Hematopoietic multipotent progenitor cell treated with erythropoietin and hydrocortisone succinate and interleukin-3 and kit ligand, for 17 days (in vitro differentiated cells): ENCODE data around the gene EFCC1.

Source experiments
- DNase-seq: peaks from one replicate; pipeline ENCODE4 v3.0.0-alpha.2; 2015; ENCODE audit warnings: low spot score

EFCC1 gene

GRCh38 chr3:129001101-129001805 is at the start of gene EFCC1:
EFCC1 (plus strand) TSS chr3:129001304; CDS start chr3:129001629, 325 bp downstream.
- no peak for DNase-seq

GRCh38 chr3:128956440-128956839 is 44.7 kb upstream of the EFCC1 start:
- DNase-seq = no peak

- no peak for DNase-seq
Observed at GRCh38 chr3:128965280-128965679, 35.8 kb upstream of the EFCC1 start.

- no peak for DNase-seq
Observed at GRCh38 chr3:128965818-128966217, 35.3 kb upstream of the EFCC1 start.

GRCh38 chr3:128967748-128968355 is 33.3 kb upstream of the EFCC1 start:
- DNase-seq = no peak

- DNase-seq = peak; percentile 65
Observed at GRCh38 chr3:128969993-128970739, 30.9 kb upstream of the EFCC1 start.

GRCh38 chr3:128970740-128971047 is 30.4 kb upstream of the EFCC1 start:
- DNase-seq = no peak

GRCh38 chr3:128971421-128972100 is 29.5 kb upstream of the EFCC1 start:
- no peak for DNase-seq

- no peak for DNase-seq
Observed at GRCh38 chr3:128973988-128974564, 27.0 kb upstream of the EFCC1 start.

- DNase-seq = no peak
Observed at GRCh38 chr3:128975276-128975675, 25.8 kb upstream of the EFCC1 start.

GRCh38 chr3:128983293-128984069 is 17.6 kb upstream of the EFCC1 start:
- DNase-seq = no peak

- DNase-seq = no peak
Observed at GRCh38 chr3:128984596-128984995, 16.5 kb upstream of the EFCC1 start.

- no peak for DNase-seq
Observed at GRCh38 chr3:128987302-128988100, 13.6 kb upstream of the EFCC1 start.

- DNase-seq = no peak
Observed at GRCh38 chr3:128988286-128988685, 12.8 kb upstream of the EFCC1 start.

- DNase-seq = no peak
Observed at GRCh38 chr3:128991355-128991895, 9.7 kb upstream of the EFCC1 start.

GRCh38 chr3:128992926-128993460 is 8.1 kb upstream of the EFCC1 start:
- DNase-seq = no peak

- peak; percentile 78 for DNase-seq
Observed at GRCh38 chr3:128993461-128994172, 7.5 kb upstream of the EFCC1 start, which contains the start of gene CFAP92. CFAP92 (minus strand) TSS chr3:128994076; CDS start chr3:128993304, 772 bp downstream.

GRCh38 chr3:128994173-128994512 is 7.0 kb upstream of the EFCC1 start:
- DNase-seq = no peak
